ENCODE results near the gene MRPS16. TPM values are rescaled to one million over a fixed set of nuclear protein-coding genes. Genes with fewer than 3 reads are reported as not detected.

The MRPS16 gene
- total RNA-seq (29.3 TPM), polyA plus RNA-seq (100 to 1,000 TPM in 3 of 4 donors, 10 to 100 TPM in 1; 99.3 to 132 (median 116) TPM)

GRCh38 chr10:73252445-73253224 lies at the start of gene MRPS16:
TSS of gene MRPS16 (minus strand) at chr10:73252644. CDS start at chr10:73252482, 162 bp downstream.
- ATAC-seq (ENCODE audit: low read depth in 2 of 2) (peak; percentile 94 to 96), DNase-seq (peak; percentile 93 to 97 (median 95))
- no peaks in the 10 kb centered on the region for H3K27me3 ChIP-seq (ENCODE audit: control insufficient read depth, insufficient read depth, low read length)
- Mint-ChIP-seq H3K36me3 (peaks cover 17% of the 10 kb centered on the region), H3K4me3 (peak within 1 kb of the TSS; percentile 96 to 98 (median 98)), H3K4me1 (peaks cover 12 to 42% (median 25%) of the 10 kb centered on the region in 4 donors), H3K9me3 (no peaks in the 10 kb centered on the region), H3K27ac (peak within 1 kb of the TSS; percentile 96 to 98 (median 96)), H3K27me3 (no peaks in the 10 kb centered on the region)
- H3K9me3 ChIP-seq (ENCODE audit: control insufficient read depth in 2 of 2, low read length in 2 of 2): no peaks in the 10 kb centered on the region
- H3K27ac ChIP-seq (ENCODE audit: insufficient read depth, low read length, poor library complexity, severe bottlenecking): peak within 1 kb of the TSS; percentile 81
- H3K4me1 ChIP-seq (ENCODE audit: control insufficient read depth, insufficient read depth, low read length, poor library complexity, severe bottlenecking): peaks cover 27% of the 10 kb centered on the region
- H3K4me3 ChIP-seq (ENCODE audit: low read depth, low read length): peak within 1 kb of the TSS; percentile 98
- H3K36me3 ChIP-seq (ENCODE audit: control insufficient read depth, insufficient read depth, low read length): peaks cover 8% of the 10 kb centered on the region

- no peak for DNase-seq
- ATAC-seq (ENCODE audit: low read depth in 2 of 2): no peak
- Histone ChIP-seq H3K4me3 (ENCODE audit: low read depth, low read length) (no peak overlapping the region), H3K27ac (ENCODE audit: insufficient read depth, low read length, poor library complexity, severe bottlenecking) (no peak overlapping the region), H3K36me3 (ENCODE audit: control insufficient read depth, insufficient read depth, low read length) (no peaks in the 10 kb centered on the region), H3K27me3 (ENCODE audit: control insufficient read depth, insufficient read depth, low read length) (no peaks in the 10 kb centered on the region), H3K9me3 (ENCODE audit: control insufficient read depth in 2 of 2, low read length in 2 of 2) (no peaks in the 10 kb centered on the region), H3K4me1 (ENCODE audit: control insufficient read depth, insufficient read depth, low read length, poor library complexity, severe bottlenecking) (no peaks in the 10 kb centered on the region)
- H3K9me3 Mint-ChIP-seq: peaks cover 0 to 2% (median 0%) of the 10 kb centered on the region in 7 donors
- H3K27me3 Mint-ChIP-seq: peaks cover 10% of the 10 kb centered on the region
- H3K27ac Mint-ChIP-seq: no peak overlapping the region
- no peaks in the 10 kb centered on the region for H3K4me1 Mint-ChIP-seq
- no peak overlapping the region for H3K4me3 Mint-ChIP-seq
- peaks cover 12% of the 10 kb centered on the region for H3K36me3 Mint-ChIP-seq
These were observed 44.5 kb upstream of the MRPS16 start for GRCh38 chr10:73296946-73297345.

- Mint-ChIP-seq H3K27me3 (peaks cover 14% of the 10 kb centered on the region), H3K4me3 (no peak overlapping the region), H3K4me1 (no peaks in the 10 kb centered on the region), H3K9me3 (peaks cover 0 to 10% (median 0%) of the 10 kb centered on the region in 7 donors), H3K27ac (no peak overlapping the region), H3K36me3 (peaks cover 19% of the 10 kb centered on the region)
- Histone ChIP-seq H3K4me1 (ENCODE audit: control insufficient read depth, insufficient read depth, low read length, poor library complexity, severe bottlenecking) (no peaks in the 10 kb centered on the region), H3K9me3 (ENCODE audit: control insufficient read depth in 2 of 2, low read length in 2 of 2) (peaks cover 0 to 4% of the 10 kb centered on the region in 2 experiments), H3K36me3 (ENCODE audit: control insufficient read depth, insufficient read depth, low read length) (no peaks in the 10 kb centered on the region), H3K27me3 (ENCODE audit: control insufficient read depth, insufficient read depth, low read length) (no peaks in the 10 kb centered on the region), H3K27ac (ENCODE audit: insufficient read depth, low read length, poor library complexity, severe bottlenecking) (no peak overlapping the region), H3K4me3 (ENCODE audit: low read depth, low read length) (no peak overlapping the region)
- DNase-seq (no peak), ATAC-seq (ENCODE audit: low read depth in 2 of 2) (no peak)
These were observed 41.0 kb upstream of the MRPS16 start for GRCh38 chr10:73293461-73293860.

GRCh38 chr10:73289958-73290357 lies 37.5 kb upstream of the MRPS16 start:
- no peak for DNase-seq
- H3K27me3 ChIP-seq (ENCODE audit: control insufficient read depth, insufficient read depth, low read length): no peaks in the 10 kb centered on the region
- no peak overlapping the region for H3K27ac Mint-ChIP-seq
- ATAC-seq (ENCODE audit: low read depth in 2 of 2): no peak
- no peak overlapping the region for H3K4me3 ChIP-seq (ENCODE audit: low read depth, low read length)
- no peaks in the 10 kb centered on the region for H3K36me3 ChIP-seq (ENCODE audit: control insufficient read depth, insufficient read depth, low read length)
- peaks cover 0 to 4% of the 10 kb centered on the region in 2 experiments for H3K9me3 ChIP-seq (ENCODE audit: control insufficient read depth in 2 of 2, low read length in 2 of 2)
- H3K27ac ChIP-seq (ENCODE audit: insufficient read depth, low read length, poor library complexity, severe bottlenecking): no peak overlapping the region
- H3K9me3 Mint-ChIP-seq: peaks cover 0 to 10% (median 0%) of the 10 kb centered on the region in 7 donors
- no peak overlapping the region for H3K4me3 Mint-ChIP-seq
- H3K4me1 ChIP-seq (ENCODE audit: control insufficient read depth, insufficient read depth, low read length, poor library complexity, severe bottlenecking): no peaks in the 10 kb centered on the region
- H3K27me3 Mint-ChIP-seq: peaks cover 11% of the 10 kb centered on the region
- H3K36me3 Mint-ChIP-seq: peaks cover 15% of the 10 kb centered on the region
- H3K4me1 Mint-ChIP-seq: no peaks in the 10 kb centered on the region

- Mint-ChIP-seq H3K4me3 (no peak overlapping the region), H3K27me3 (peaks cover 10% of the 10 kb centered on the region), H3K36me3 (peaks cover 10% of the 10 kb centered on the region), H3K9me3 (peaks cover 0 to 10% (median 0%) of the 10 kb centered on the region in 7 donors), H3K27ac (no peak overlapping the region), H3K4me1 (no peaks in the 10 kb centered on the region)
- H3K27ac ChIP-seq (ENCODE audit: insufficient read depth, low read length, poor library complexity, severe bottlenecking): no peak overlapping the region
- no peaks in the 10 kb centered on the region for H3K27me3 ChIP-seq (ENCODE audit: control insufficient read depth, insufficient read depth, low read length)
- H3K4me3 ChIP-seq (ENCODE audit: low read depth, low read length): no peak overlapping the region
- H3K9me3 ChIP-seq (ENCODE audit: control insufficient read depth in 2 of 2, low read length in 2 of 2): peaks cover 0 to 4% of the 10 kb centered on the region in 2 experiments
- ATAC-seq (ENCODE audit: low read depth in 2 of 2) (no peak), DNase-seq (no peak)
- no peaks in the 10 kb centered on the region for H3K36me3 ChIP-seq (ENCODE audit: control insufficient read depth, insufficient read depth, low read length)
- H3K4me1 ChIP-seq (ENCODE audit: control insufficient read depth, insufficient read depth, low read length, poor library complexity, severe bottlenecking): no peaks in the 10 kb centered on the region
These were observed 35.0 kb upstream of the MRPS16 start for GRCh38 chr10:73287441-73287840.

- Histone ChIP-seq H3K4me1 (ENCODE audit: control insufficient read depth, insufficient read depth, low read length, poor library complexity, severe bottlenecking) (no peaks in the 10 kb centered on the region), H3K9me3 (ENCODE audit: control insufficient read depth in 2 of 2, low read length in 2 of 2) (no peaks in the 10 kb centered on the region), H3K27me3 (ENCODE audit: control insufficient read depth, insufficient read depth, low read length) (no peaks in the 10 kb centered on the region), H3K4me3 (ENCODE audit: low read depth, low read length) (no peak overlapping the region), H3K36me3 (ENCODE audit: control insufficient read depth, insufficient read depth, low read length) (no peaks in the 10 kb centered on the region), H3K27ac (ENCODE audit: insufficient read depth, low read length, poor library complexity, severe bottlenecking) (no peak overlapping the region)
- H3K27ac Mint-ChIP-seq: no peak overlapping the region
- H3K4me1 Mint-ChIP-seq: no peaks in the 10 kb centered on the region
- DNase-seq (no peak), ATAC-seq (ENCODE audit: low read depth in 2 of 2) (no peak)
- H3K36me3 Mint-ChIP-seq: no peaks in the 10 kb centered on the region
- peaks cover 15% of the 10 kb centered on the region for H3K27me3 Mint-ChIP-seq
- H3K4me3 Mint-ChIP-seq: no peak overlapping the region
- no peaks in the 10 kb centered on the region for H3K9me3 Mint-ChIP-seq
These were observed 28.7 kb upstream of the MRPS16 start for GRCh38 chr10:73281097-73281496.

GRCh38 chr10:73264423-73264822 lies 12.0 kb upstream of the MRPS16 start:
- H3K36me3 Mint-ChIP-seq: no peaks in the 10 kb centered on the region
- no peak overlapping the region for H3K4me3 ChIP-seq (ENCODE audit: low read depth, low read length)
- H3K36me3 ChIP-seq (ENCODE audit: control insufficient read depth, insufficient read depth, low read length): no peaks in the 10 kb centered on the region
- peaks cover 0 to 3% (median 0%) of the 10 kb centered on the region in 7 donors for H3K9me3 Mint-ChIP-seq
- H3K4me1 Mint-ChIP-seq: peaks cover 0 to 11% (median 1%) of the 10 kb centered on the region in 4 donors
- H3K4me3 Mint-ChIP-seq: no peak overlapping the region
- no peaks in the 10 kb centered on the region for H3K9me3 ChIP-seq (ENCODE audit: control insufficient read depth in 2 of 2, low read length in 2 of 2)
- no peaks in the 10 kb centered on the region for H3K4me1 ChIP-seq (ENCODE audit: control insufficient read depth, insufficient read depth, low read length, poor library complexity, severe bottlenecking)
- no peak overlapping the region for H3K27ac ChIP-seq (ENCODE audit: insufficient read depth, low read length, poor library complexity, severe bottlenecking)
- DNase-seq: no peak
- no peak for ATAC-seq (ENCODE audit: low read depth in 2 of 2)
- no peak overlapping the region for H3K27ac Mint-ChIP-seq
- H3K27me3 ChIP-seq (ENCODE audit: control insufficient read depth, insufficient read depth, low read length): no peaks in the 10 kb centered on the region
- peaks cover 23% of the 10 kb centered on the region for H3K27me3 Mint-ChIP-seq

Data from CD4-positive, CD25-positive, alpha-beta regulatory T cell (primary cell).